Lung (tissue), 12 donors: ENCODE results near the gene STAT5B. TPM values are rescaled to one million over a fixed set of nuclear protein-coding genes. Genes with fewer than 3 reads are reported as not detected.
"Not testable (repeated sequence)": the region's sequence is repeated elsewhere in the genome, so short reads cannot be mapped to it uniquely, and the experiment has no call there.

ENCODE experiments used
- ATAC-seq: fragments of 200-7000 bp; cut with Tn5 transposase; one replicate; pipeline ENCODE4 v1.9.1; 2020; ENCODE audit warnings: moderate number of reproducible peaks; ENCODE audit not compliant: insufficient read depth, low FRiP score
- DNase-seq, 3 donors: peaks; one replicate each; pipeline ENCODE4 v3.0.0-alpha.2; 2013 to 2017
- H3K27ac ChIP-seq, 2 donors: one replicate each; pipeline ENCODE4 v1.5.1; 2013; ENCODE audit warnings: mild to moderate bottlenecking in 2 of 2, moderate library complexity in 2 of 2, control low read depth in 1 of 2, inconsistent platforms in 1 of 2, low read depth in 1 of 2, low read length in 1 of 2
- H3K27me3 ChIP-seq, 3 donors: one replicate each; pipeline ENCODE4 v1.5.1; 2013; ENCODE audit warnings: low read length in 2 of 3; ENCODE audit not compliant: control insufficient read depth in 3 of 3, insufficient read depth in 3 of 3
- H3K36me3 ChIP-seq, 4 donors: one replicate each; pipeline ENCODE4 v1.5.1; 2013; ENCODE audit warnings: low read length in 4 of 4, mild to moderate bottlenecking in 1 of 4, moderate library complexity in 1 of 4; ENCODE audit not compliant: control insufficient read depth in 4 of 4, insufficient read depth in 4 of 4
- H3K4me1 ChIP-seq, 5 donors: one replicate each; pipeline ENCODE4 v1.5.1; 2013; ENCODE audit warnings: low read length in 5 of 5, mild to moderate bottlenecking in 2 of 5, moderate library complexity in 1 of 5; ENCODE audit not compliant: control insufficient read depth in 5 of 5, insufficient read depth in 5 of 5
- H3K4me3 ChIP-seq: one replicate; pipeline ENCODE4 v1.5.1; 2013; ENCODE audit warnings: mild to moderate bottlenecking, control low read depth, moderate library complexity
- H3K9ac ChIP-seq, 2 donors: one replicate each; pipeline ENCODE4 v1.5.1; 2013; ENCODE audit warnings: low read length in 2 of 2, control low read depth in 1 of 2; ENCODE audit not compliant: insufficient read depth in 1 of 2
- H3K9me3 ChIP-seq, 4 donors: one replicate each; pipeline ENCODE4 v1.5.1; 2013; ENCODE audit warnings: low read length in 3 of 4, mild to moderate bottlenecking in 1 of 4, moderate library complexity in 1 of 4; ENCODE audit not compliant: control insufficient read depth in 4 of 4, insufficient read depth in 3 of 4
- CTCF ChIP-seq: IDR thresholded peaks from 2 replicates; pipeline ENCODE4 v1.5.1; 2012; ENCODE audit warnings: mild to moderate bottlenecking; ENCODE audit errors: control extremely low read depth, extremely low read depth
- WGBS, 2 donors: extraction: QIAGEN DNeasy Blood & Tissue Kit; methylation state at CpG; one replicate each; pipeline ENCODE4 v1.1.7; 2013; 5-methylcytosine and 5-hydroxymethylcytosine counted together
- polyA plus RNA-seq, 2 donors: library from polyadenylated mRNA; stranded (reverse); fragments of 200-250 nt; gene quantifications; one replicate each; pipeline ENCODE4 v1.2.1, GENCODE V29; 2013
- total RNA-seq, 2 donors: library from RNA; depleted of rRNA in 1 of 2; stranded (reverse); fragments of >200 nt in 1 of 2; gene quantifications; one replicate each; pipeline ENCODE4 v1.2.1, GENCODE V29; 2014 to 2021
- donor health status: control.
- donor health status: control.
- donor health status: Bipolar disorder and iron deficiency.
- donor health status: healthy.
- donor health status: DM: yes; HTN: yes; CAD: no.

The STAT5B gene
- total and polyA plus RNA-seq, 4 donors = 23.3 to 53.6 (median 48.1) TPM

GRCh38 chr17:42188749-42189650, 87.2 kb downstream of the STAT5B start:
- TF ChIP-seq CTCF = no peak
- Histone ChIP-seq H3K9ac (no peak overlapping the region), H3K4me3 (no peak overlapping the region), H3K27me3 (peaks cover 0 to 5% (median 0%) of the 10 kb centered on the region in 3 donors), H3K27ac (no peak overlapping the region), H3K36me3 (peaks cover 0 to 13% (median 0%) of the 10 kb centered on the region in 4 donors), H3K4me1 (peaks cover 0 to 14% (median 0%) of the 10 kb centered on the region in 5 donors), H3K9me3 (no peaks in the 10 kb centered on the region)
- no peak for ATAC-seq
- 55 to 76% methylated on average over 19 of the region's 19 CpGs for WGBS, 2 donors
- no peak for DNase-seq

GRCh38 chr17:42187833-42188232, 88.4 kb downstream of the STAT5B start:
- ATAC-seq = no peak
- no peak for TF ChIP-seq CTCF
- Histone ChIP-seq H3K27ac (no peak overlapping the region), H3K36me3 (peaks cover 0 to 13% (median 0%) of the 10 kb centered on the region in 4 donors), H3K9me3 (no peaks in the 10 kb centered on the region), H3K27me3 (peaks cover 0 to 10% (median 4%) of the 10 kb centered on the region in 3 donors), H3K4me1 (peaks cover 0 to 11% (median 0%) of the 10 kb centered on the region in 5 donors), H3K4me3 (no peak overlapping the region), H3K9ac (no peak overlapping the region)
- no peak for DNase-seq
- WGBS, 2 donors = 76 to 85% methylated on average over 2 of the region's 2 CpGs

GRCh38 chr17:42186191-42186590, 90.0 kb downstream of the STAT5B start:
- H3K4me1 ChIP-seq = peaks cover 0 to 14% (median 0%) of the 10 kb centered on the region in 5 donors
- not testable (repeated sequence) for H3K9me3 ChIP-seq, H3K9ac ChIP-seq, H3K27ac ChIP-seq, H3K4me3 ChIP-seq, DNase-seq, ATAC-seq, H3K36me3 ChIP-seq
- H3K27me3 ChIP-seq = peaks cover 0 to 24% (median 19%) of the 10 kb centered on the region in 3 donors
- 63 to 81% methylated on average over 4 to 5 of the region's 5 CpGs for WGBS, 2 donors

GRCh38 chr17:42185621-42185930, 90.6 kb downstream of the STAT5B start:
- 77 to 94% methylated on average over 7 of the region's 7 CpGs for WGBS, 2 donors
- ATAC-seq (no peak), DNase-seq (no peak)
- Histone ChIP-seq H3K4me3 (no peak overlapping the region), H3K9ac (no peak overlapping the region), H3K9me3 (no peaks in the 10 kb centered on the region), H3K4me1 (peaks cover 0 to 20% (median 0%) of the 10 kb centered on the region in 5 donors), H3K27me3 (peaks cover 0 to 26% (median 20%) of the 10 kb centered on the region in 3 donors), H3K36me3 (peaks cover 0 to 3% (median 0%) of the 10 kb centered on the region in 4 donors), H3K27ac (no peak overlapping the region)
- no peak for TF ChIP-seq CTCF
